Mesodermal cell (in vitro differentiated cells): Measurements from ENCODE around the gene STAMBPL1.

Experiments used
- H3K27ac ChIP-seq: 2 replicates; pipeline ENCODE4 v1.7.0; 2013; ENCODE audit warnings: mild to moderate bottlenecking, low read depth, low read length, moderate library complexity; ENCODE audit not compliant: severe bottlenecking
- H3K36me3 ChIP-seq: 2 replicates; pipeline ENCODE4 v1.7.1; 2013; ENCODE audit warnings: mild to moderate bottlenecking, low read length, moderate library complexity; ENCODE audit not compliant: control insufficient read depth, insufficient read depth
- H3K4me1 ChIP-seq: one replicate; pipeline ENCODE4 v1.7.1; 2013; ENCODE audit warnings: mild to moderate bottlenecking, low read length; ENCODE audit not compliant: insufficient read depth, control insufficient read depth, poor library complexity, severe bottlenecking
- H3K4me3 ChIP-seq: 2 replicates; pipeline ENCODE4 v1.7.0; 2013; ENCODE audit warnings: low read length, control low read depth, mild to moderate bottlenecking; ENCODE audit not compliant: insufficient read depth, poor library complexity, severe bottlenecking; ENCODE audit errors: extremely low read depth
- H3K9me3 ChIP-seq: 2 replicates; pipeline ENCODE4 v1.7.1; 2013; ENCODE audit warnings: mild to moderate bottlenecking, low read length, moderate library complexity; ENCODE audit not compliant: control insufficient read depth
- WGBS, 2 experiments: methylation state at CpG; one replicate each; pipeline ENCODE4 v1.1.5; 2013; ENCODE audit warnings: missing lambda C conversion rate in 2 of 2; ENCODE audit not compliant: insufficient coverage in 2 of 2; 5-methylcytosine and 5-hydroxymethylcytosine counted together

STAMBPL1 gene

DNA sequence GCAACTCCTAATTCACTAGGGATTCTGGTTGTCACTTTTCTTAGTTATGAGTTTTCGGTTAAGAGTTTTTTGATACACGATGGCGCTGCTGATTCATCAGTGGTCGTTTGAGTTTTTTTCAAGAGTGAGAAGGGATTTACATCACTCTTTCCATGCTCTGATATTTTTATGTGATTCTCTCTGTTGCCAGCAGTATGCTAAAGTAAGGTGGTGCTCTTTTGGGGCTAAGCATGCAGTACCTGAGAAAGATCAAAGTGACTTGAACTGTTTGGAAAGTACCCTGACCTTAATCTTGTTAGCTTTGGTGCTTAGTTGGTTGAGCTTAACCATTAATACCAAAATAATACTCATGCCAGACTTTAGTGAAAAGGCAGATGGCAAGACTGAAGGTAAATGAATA is 28.1 kb downstream of the STAMBPL1 start:
- Histone ChIP-seq H3K36me3 (no peaks in the 10 kb centered on the region), H3K9me3 (no peaks in the 10 kb centered on the region), H3K4me3 (no peak overlapping the region), H3K27ac (no peak overlapping the region), H3K4me1 (no peaks in the 10 kb centered on the region)
- 87% methylated on average over 3 of the region's 4 CpGs; no CpG with 5 or more reads in 1 of the 2 experiments for WGBS, 2 experiments

DNA sequence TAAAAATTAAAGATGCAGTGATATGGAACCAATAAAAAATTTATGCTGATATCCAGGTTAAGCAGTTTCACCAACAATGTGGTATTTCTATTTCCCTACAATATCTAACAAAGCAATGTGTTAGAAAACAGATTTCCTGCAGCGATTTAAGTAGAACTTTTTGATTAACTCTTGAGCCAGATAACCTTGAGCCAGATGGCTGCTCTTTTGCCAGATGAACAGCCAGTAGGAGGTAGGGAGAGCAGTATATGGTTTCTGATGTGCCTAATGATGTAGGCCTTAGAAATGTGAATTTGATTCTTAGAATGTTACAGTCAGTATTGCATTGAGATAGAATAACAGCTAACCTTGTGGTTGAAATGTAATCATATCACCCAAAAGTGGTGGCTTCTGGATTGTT is 31.1 kb downstream of the STAMBPL1 start:
- no peak overlapping the region for H3K4me3 ChIP-seq
- no peak overlapping the region for H3K27ac ChIP-seq
- H3K9me3 ChIP-seq = no peaks in the 10 kb centered on the region
- 100% methylated on average over 1 of the region's 1 CpG; no CpG with 5 or more reads in 1 of the 2 experiments for WGBS, 2 experiments
- H3K36me3 ChIP-seq = no peaks in the 10 kb centered on the region
- no peaks in the 10 kb centered on the region for H3K4me1 ChIP-seq

DNA sequence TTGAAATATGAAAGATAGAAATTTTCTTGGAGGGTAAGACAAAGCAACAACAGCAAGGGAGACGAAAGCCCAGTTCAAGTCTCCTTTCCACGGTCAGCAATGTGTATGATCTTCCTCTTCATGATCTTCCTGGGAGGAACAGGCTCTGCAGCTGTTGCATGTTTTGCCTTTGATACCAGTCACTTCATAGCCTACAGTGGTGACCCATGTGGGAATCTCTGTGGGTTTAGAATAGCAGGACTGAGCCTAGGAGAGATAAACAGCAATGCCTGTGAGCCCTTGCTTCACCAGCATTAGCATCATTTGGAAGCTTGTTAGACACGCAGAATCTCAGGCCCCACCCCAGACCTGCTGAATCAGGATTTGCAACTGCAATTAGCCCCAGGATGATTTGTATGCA is 31.8 kb downstream of the STAMBPL1 start:
- Histone ChIP-seq H3K36me3 (no peaks in the 10 kb centered on the region), H3K9me3 (no peaks in the 10 kb centered on the region), H3K27ac (no peak overlapping the region), H3K4me3 (no peak overlapping the region), H3K4me1 (no peaks in the 10 kb centered on the region)
- 92 to 97% methylated on average over 3 of the region's 3 CpGs for WGBS, 2 experiments

DNA sequence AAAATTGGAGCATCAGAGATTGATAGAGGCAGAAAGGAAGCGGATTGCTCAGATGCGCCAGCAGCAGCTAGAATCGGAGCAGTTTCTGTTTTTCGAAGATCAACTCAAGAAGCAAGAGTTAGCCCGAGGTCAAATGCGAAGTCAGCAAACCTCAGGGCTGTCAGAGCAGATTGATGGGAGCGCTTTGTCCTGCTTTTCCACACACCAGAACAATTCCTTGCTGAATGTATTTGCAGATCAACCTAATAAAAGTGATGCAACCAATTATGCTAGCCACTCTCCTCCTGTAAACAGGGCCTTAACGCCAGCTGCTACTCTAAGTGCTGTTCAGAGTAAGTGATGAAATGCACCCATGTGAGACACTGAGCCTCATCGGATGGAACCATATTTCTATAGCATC is 33.1 kb downstream of the STAMBPL1 start:
- H3K27ac ChIP-seq = no peak overlapping the region
- WGBS, 2 experiments = 90 to 91% methylated on average over 6 to 9 of the region's 9 CpGs
- H3K9me3 ChIP-seq = no peaks in the 10 kb centered on the region
- no peaks in the 10 kb centered on the region for H3K4me1 ChIP-seq
- H3K36me3 ChIP-seq = no peaks in the 10 kb centered on the region
- no peak overlapping the region for H3K4me3 ChIP-seq

DNA sequence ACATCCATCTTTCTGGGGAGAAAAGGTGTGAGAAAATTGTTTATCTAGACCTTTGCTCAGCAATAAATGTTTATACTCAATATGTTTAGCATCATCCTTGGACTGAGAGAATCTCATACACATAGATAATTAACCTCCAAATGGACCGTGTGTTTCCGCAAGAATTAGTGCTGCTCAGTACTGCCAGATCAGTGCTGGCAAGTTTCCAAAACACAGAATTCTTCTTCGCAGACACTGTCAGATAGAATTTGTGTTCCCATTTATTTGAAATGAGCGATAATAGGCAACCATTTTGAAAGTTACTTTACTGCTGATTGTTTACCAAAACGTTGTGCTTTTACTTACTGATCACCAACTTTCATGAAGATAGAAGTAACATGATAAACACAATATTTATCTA is 33.7 kb downstream of the STAMBPL1 start:
- Histone ChIP-seq H3K9me3 (no peaks in the 10 kb centered on the region), H3K4me3 (no peak overlapping the region), H3K36me3 (no peaks in the 10 kb centered on the region), H3K4me1 (no peaks in the 10 kb centered on the region), H3K27ac (no peak overlapping the region)
- 85 to 90% methylated on average over 3 of the region's 5 CpGs for WGBS, 2 experiments

DNA sequence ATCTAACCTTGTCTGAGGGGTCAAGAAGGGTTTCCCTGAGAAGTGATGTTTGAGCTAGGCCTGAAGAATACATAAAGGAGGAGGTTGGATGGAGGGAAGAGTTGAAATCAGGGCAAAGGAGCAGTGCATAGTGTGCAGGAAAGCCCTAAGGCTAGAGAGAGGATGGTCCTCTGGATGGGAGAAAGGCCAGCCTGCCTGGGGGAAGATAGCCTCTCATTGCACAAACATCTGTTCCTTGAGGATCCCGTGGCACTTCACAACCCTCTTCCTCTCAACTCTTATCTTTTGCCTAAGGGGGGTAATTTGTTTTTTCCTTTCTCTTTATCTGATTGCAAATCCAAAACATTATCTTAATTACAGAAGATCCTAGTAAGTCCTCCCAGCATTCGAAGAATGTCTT is 35.7 kb downstream of the STAMBPL1 start:
- no peak overlapping the region for H3K27ac ChIP-seq
- H3K36me3 ChIP-seq = no peaks in the 10 kb centered on the region
- WGBS, 2 experiments = no CpG with 5 or more reads among the region's 2 CpGs
- no peaks in the 10 kb centered on the region for H3K9me3 ChIP-seq
- no peaks in the 10 kb centered on the region for H3K4me1 ChIP-seq
- no peak overlapping the region for H3K4me3 ChIP-seq

DNA sequence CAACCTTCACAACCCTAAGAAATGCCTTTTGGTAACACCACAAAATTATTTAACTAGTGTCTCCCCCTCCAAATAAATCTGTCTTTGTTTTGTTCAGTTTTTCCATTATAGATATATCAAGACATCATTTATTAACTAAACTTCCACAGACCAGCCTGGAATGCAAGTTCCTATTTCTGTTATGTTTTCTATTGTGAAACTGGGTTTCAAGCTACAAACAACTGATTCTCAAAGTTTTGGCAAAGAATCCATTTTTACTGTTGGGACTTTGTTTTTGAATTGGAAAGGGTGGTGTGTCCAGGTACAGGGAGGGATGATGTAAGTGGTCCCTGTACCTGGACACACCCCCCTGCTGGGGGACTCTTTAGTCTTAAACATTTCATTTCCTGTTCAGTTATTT is 36.2 kb downstream of the STAMBPL1 start:
- H3K4me1 ChIP-seq = no peaks in the 10 kb centered on the region
- H3K36me3 ChIP-seq = no peaks in the 10 kb centered on the region
- H3K4me3 ChIP-seq = no peak overlapping the region
- H3K9me3 ChIP-seq = no peaks in the 10 kb centered on the region
- no peak overlapping the region for H3K27ac ChIP-seq

DNA sequence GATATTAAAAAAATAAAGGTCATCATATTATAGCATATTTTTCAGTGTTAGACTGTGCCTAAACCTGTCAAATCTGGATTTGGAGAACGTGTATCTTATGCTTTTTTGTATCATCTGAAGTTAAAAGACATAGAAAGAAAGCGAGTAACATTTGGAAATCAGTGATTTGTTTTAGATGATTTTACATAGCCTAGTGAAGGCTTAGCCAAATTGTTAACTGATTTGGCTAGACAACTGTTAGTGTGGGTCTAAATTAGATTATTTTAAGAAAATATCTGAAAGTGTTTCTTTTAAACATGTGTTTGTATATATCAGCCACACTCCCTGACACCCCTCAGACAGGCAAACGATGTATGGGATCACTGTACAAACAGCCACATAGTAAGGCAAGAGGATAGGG is 36.9 kb downstream of the STAMBPL1 start:
- Histone ChIP-seq H3K4me1 (no peaks in the 10 kb centered on the region), H3K27ac (no peak overlapping the region), H3K36me3 (no peaks in the 10 kb centered on the region), H3K4me3 (no peak overlapping the region), H3K9me3 (no peaks in the 10 kb centered on the region)
- 86 to 100% methylated on average over 1 of the region's 3 CpGs for WGBS, 2 experiments

DNA sequence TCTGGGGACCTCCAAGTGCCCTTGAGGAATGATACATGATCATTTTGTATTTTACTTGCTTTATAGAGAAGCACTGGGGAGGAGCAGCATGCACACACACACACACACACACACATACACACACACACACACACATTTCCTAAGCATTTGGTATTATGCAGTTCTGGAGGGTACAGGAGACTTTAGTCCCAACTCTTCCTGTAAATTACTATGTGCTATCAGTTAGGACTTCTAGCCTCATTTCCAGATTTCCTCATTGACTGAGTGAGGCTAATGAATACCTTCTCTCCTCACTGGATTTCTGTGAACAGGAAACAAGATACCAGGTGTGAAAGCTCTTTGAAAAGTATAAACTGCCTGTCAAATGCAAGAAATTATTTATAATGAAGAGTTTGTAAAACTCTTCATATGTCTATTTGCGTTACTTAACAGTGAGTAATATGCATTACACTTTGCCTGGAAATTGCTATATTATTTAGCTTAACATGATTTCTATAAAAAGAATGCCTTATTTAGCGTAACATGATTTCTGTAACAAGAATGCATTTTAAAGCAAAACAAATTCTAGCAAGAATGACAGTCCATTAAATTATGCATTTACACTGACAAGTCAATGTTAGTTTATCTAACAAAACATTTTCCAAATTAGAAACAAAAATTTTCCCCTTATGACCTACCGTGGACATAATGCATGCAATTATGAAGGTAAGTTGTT is 38.3 kb downstream of the STAMBPL1 start:
- H3K9me3 ChIP-seq = no peaks in the 10 kb centered on the region
- no peaks in the 10 kb centered on the region for H3K36me3 ChIP-seq
- no CpG with 5 or more reads among the region's 3 CpGs for WGBS, 2 experiments
- H3K4me3 ChIP-seq = no peak overlapping the region
- H3K4me1 ChIP-seq = no peaks in the 10 kb centered on the region
- H3K27ac ChIP-seq = no peak overlapping the region

DNA sequence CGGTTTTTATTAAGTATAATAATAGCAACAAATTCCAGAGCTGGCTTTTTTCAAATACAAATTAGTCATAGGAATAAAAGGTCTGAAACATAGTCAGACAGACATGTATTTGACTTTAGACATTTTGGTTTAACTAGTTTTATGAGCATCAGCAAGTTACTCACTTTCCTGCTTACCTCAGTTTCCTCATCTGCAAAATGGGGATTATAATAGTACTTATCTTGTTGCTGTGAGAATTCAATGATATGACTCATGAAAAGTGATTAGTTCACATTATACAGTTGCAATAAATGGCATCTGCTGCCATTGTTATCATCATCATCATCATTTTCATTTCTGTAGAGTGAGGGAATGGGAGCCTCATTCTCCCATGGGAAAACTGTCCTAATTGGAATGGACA is 39.0 kb downstream of the STAMBPL1 start:
- Histone ChIP-seq H3K4me3 (no peak overlapping the region), H3K9me3 (no peaks in the 10 kb centered on the region), H3K4me1 (no peaks in the 10 kb centered on the region), H3K27ac (no peak overlapping the region), H3K36me3 (no peaks in the 10 kb centered on the region)
- WGBS, 2 experiments = no CpG with 5 or more reads among the region's 1 CpG

DNA sequence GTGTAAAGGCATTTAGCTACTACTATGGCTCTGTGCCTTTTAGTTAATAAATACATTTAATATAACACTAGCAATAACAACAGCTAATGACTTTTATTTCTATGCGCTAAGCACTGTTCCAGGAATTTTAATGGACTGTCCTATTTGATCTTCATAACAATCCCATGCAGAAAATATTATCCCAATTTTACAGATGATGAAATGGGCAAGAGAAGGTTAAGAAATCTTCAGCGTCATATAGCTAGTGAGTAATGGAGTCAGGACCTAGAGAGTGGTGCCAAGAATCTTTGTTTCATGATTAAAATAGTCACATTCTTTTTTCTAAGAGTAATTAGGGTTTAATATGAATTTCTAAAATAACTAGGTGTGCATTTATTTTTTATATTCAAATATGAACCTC is 40.2 kb downstream of the STAMBPL1 start:
- Histone ChIP-seq H3K36me3 (no peaks in the 10 kb centered on the region), H3K4me3 (no peak overlapping the region), H3K27ac (no peak overlapping the region), H3K4me1 (no peaks in the 10 kb centered on the region), H3K9me3 (no peaks in the 10 kb centered on the region)
- 100% methylated on average over 1 of the region's 2 CpGs; no CpG with 5 or more reads in 1 of the 2 experiments for WGBS, 2 experiments
